K562 (cell line): ENCODE data around the gene TMEM141. TPM values are rescaled to one million over a fixed set of nuclear protein-coding genes. Genes with fewer than 3 reads are reported as not detected.

Experiments
- ATAC-seq: fragments of 200-7000 bp; cut with Tn5 transposase; 3 replicates; pipeline ENCODE4 v1.9.1; 2020; ENCODE audit warnings: moderate library complexity
- BruUV-seq: library from RNA; stranded (reverse); fragments of 400-500 nt; replicated peaks from 2 replicates; lab custom pipeline; 2021; lab: Mats Ljungman, UMichigan
- CTCF ChIA-PET: fragments of 300-600 bp; formaldehyde crosslinking; extraction: SDS; loops from one replicate; lab custom pipeline; 2021; ENCODE audit warnings: low intra/inter-chr PET ratio; lab: Yijun Ruan, JAX
- POLR2A ChIA-PET: fragments of 300-600, 350-650 bp; sonication (Branson Sonifier 250); formaldehyde crosslinking; extraction: SDS; loops from one replicate; lab custom pipeline; 2021; ENCODE audit warnings: antibody characterized with exemption, inconsistent platforms; lab: Yijun Ruan, JAX
- DNase-seq, 4 experiments: peaks; one replicate each; pipeline versions ENCODE4 v3.0.0 to v3.0.0-alpha.2; 2011 to 2018; ENCODE audit warnings: low spot score in 3 of 4, mixed read lengths in 3 of 4; ENCODE audit errors: extremely low read depth in 1 of 4
- FAIRE-seq: peaks from 2 replicates; lab custom pipeline; 2011; peaks lifted over from hg19 to GRCh38; lab: Jason Lieb, UNC
- H2AFZ ChIP-seq: 2 replicates; pipeline ENCODE4 v1.6.0; 2011; ENCODE audit warnings: low read depth, low read length, control low read depth, inconsistent platforms
- H3K27ac ChIP-seq: fragments of 200-600 bp; 3 replicates; pipeline ENCODE4 v1.8.0; 2011; ENCODE audit warnings: low read depth, mild to moderate bottlenecking, control low read depth, inconsistent platforms, low read length, moderate library complexity, mixed read lengths; ENCODE audit errors: extremely low read depth
- H3K27me3 ChIP-seq, 2 experiments: fragments of 300-600 bp in 1 of 2; 2 replicates in 1 of 2; 3 replicates in 1 of 2; pipeline versions ENCODE4 v1.6.0 to v1.8.0; 2011; ENCODE audit warnings: inconsistent platforms in 2 of 2, low read length in 2 of 2, mild to moderate bottlenecking in 1 of 2, mixed read lengths in 1 of 2, moderate library complexity in 1 of 2; ENCODE audit not compliant: control insufficient read depth in 2 of 2, insufficient read depth in 2 of 2
- H3K36me3 ChIP-seq: fragments of 300-600 bp; 3 replicates; pipeline ENCODE4 v1.8.0; 2011; ENCODE audit warnings: mild to moderate bottlenecking, low read length, inconsistent platforms; ENCODE audit not compliant: control insufficient read depth, insufficient read depth
- H3K4me1 ChIP-seq, 2 experiments: fragments of 200-600 bp in 1 of 2; replicated peaks in 1 of 2; 2 replicates in 1 of 2; 3 replicates in 1 of 2; pipeline versions ENCODE4 v1.5.1 to v1.8.0; 2011; ENCODE audit warnings: inconsistent platforms in 2 of 2, low read length in 2 of 2, mild to moderate bottlenecking in 1 of 2, mixed read lengths in 1 of 2, moderate library complexity in 1 of 2; ENCODE audit not compliant: control insufficient read depth in 2 of 2, insufficient read depth in 2 of 2
- H3K4me2 ChIP-seq: 2 replicates; pipeline ENCODE4 v1.6.1; 2011; ENCODE audit warnings: low read length, control low read depth, inconsistent platforms, mixed read lengths; ENCODE audit not compliant: insufficient read depth
- H3K4me3 ChIP-seq: fragments of 200-600 bp; sonication (generic), shearing (Covaris generic); 2 replicates; pipeline ENCODE4 v1.5.1; 2016; ENCODE audit warnings: control low read depth, inconsistent platforms
- H3K79me2 ChIP-seq: fragments of 200-600 bp; 3 replicates; pipeline ENCODE4 v1.8.0; 2011; ENCODE audit warnings: low read length, inconsistent platforms; ENCODE audit not compliant: control insufficient read depth, insufficient read depth
- H3K9ac ChIP-seq, 2 experiments: 2 replicates each; pipeline versions ENCODE4 v1.6.0 to v1.6.1; 2011; ENCODE audit warnings: low read depth in 2 of 2, low read length in 2 of 2, control low read depth in 1 of 2, inconsistent platforms in 1 of 2, mild to moderate bottlenecking in 1 of 2, mixed read lengths in 1 of 2; ENCODE audit not compliant: insufficient read depth in 1 of 2
- H3K9me1 ChIP-seq: one replicate; pipeline ENCODE4 v1.6.0; 2011; ENCODE audit warnings: inconsistent platforms, mild to moderate bottlenecking, low read length, moderate library complexity; ENCODE audit not compliant: control insufficient read depth, insufficient read depth
- H3K9me3 ChIP-seq: replicated peaks from 2 replicates; pipeline ENCODE4 v1.5.1; 2011; ENCODE audit warnings: low read depth, low read length, inconsistent platforms; ENCODE audit not compliant: control insufficient read depth, insufficient read depth
- H4K20me1 ChIP-seq: replicated peaks from 2 replicates; pipeline ENCODE4 v1.6.1; 2011; ENCODE audit warnings: low read length, inconsistent platforms, mixed read lengths; ENCODE audit not compliant: control insufficient read depth, insufficient read depth
- GTF2E2 ChIP-seq: fragments of 200-800 bp; sonication (Bioruptor generic); IDR thresholded peaks from 2 replicates; pipeline ENCODE4 v1.6.1; 2016; ENCODE audit warnings: missing genetic modification characterization, missing compliant biosample characterization
- HNRNPH1 ChIP-seq: fragments of 200-400 bp; formaldehyde crosslinking; optimal IDR thresholded peaks from 2 replicates; pipeline ENCODE3; 2017; ENCODE audit warnings: low read depth, mild to moderate bottlenecking, low read length, moderate library complexity
- HNRNPL ChIP-seq: fragments of 200-400 bp; formaldehyde crosslinking; IDR thresholded peaks from 2 replicates; pipeline ENCODE4 v1.6.1; 2017; ENCODE audit warnings: low read depth, mild to moderate bottlenecking, low read length
- PCBP1 ChIP-seq: fragments of 200-400 bp; formaldehyde crosslinking; IDR thresholded peaks from 2 replicates; pipeline ENCODE4 v1.6.1; 2018; ENCODE audit warnings: mild to moderate bottlenecking, low read depth, low read length; ENCODE audit not compliant: poor library complexity, severe bottlenecking
- POLR2G ChIP-seq: fragments of 200-400 bp; formaldehyde crosslinking; IDR thresholded peaks from 2 replicates; pipeline ENCODE4 v1.6.1; 2017; ENCODE audit warnings: low read depth, mild to moderate bottlenecking, antibody characterized with exemption, low read length, moderate library complexity
- XRCC5 ChIP-seq: fragments of 200-400 bp; formaldehyde crosslinking; IDR thresholded peaks from 2 replicates; pipeline ENCODE4 v1.6.1; 2017; ENCODE audit warnings: low read depth, mild to moderate bottlenecking, low read length
- ZBTB33 ChIP-seq: sonication (generic); formaldehyde crosslinking; IDR thresholded peaks from 2 replicates; pipeline ENCODE4 v1.8.1; 2023; ENCODE audit warnings: mild to moderate bottlenecking, missing genetic modification reagents
- WGBS: fragments of 100-300 bp; shearing (Covaris generic); methylation state at CpG from one replicate; pipeline ENCODE4 v1.1.6; 2016; ENCODE audit warnings: low coverage, mixed read lengths; ENCODE audit not compliant: insufficient coverage; ENCODE audit errors: missing lambda C conversion rate; 5-methylcytosine and 5-hydroxymethylcytosine counted together
- in situ Hi-C: fragments of 300-500 bp; cut with MboI; formaldehyde crosslinking; loops from 4 replicates; pipeline ENCODE4 v1.15.0; 2018; ENCODE audit warnings: inconsistent platforms, mixed read lengths
- intact Hi-C: fragments of 100-400 bp; cut with micrococcal nuclease; formaldehyde crosslinking; loops from 2 replicates; pipeline ENCODE4 v1.14.2; 2022
- polyA plus RNA-seq, 8 experiments: library from polyadenylated mRNA; depleted of rRNA in 4 of 8; stranded (reverse) in 5 of 8; unstranded in 3 of 8; fragments of >200 nt; fragmentation: Nextera tagmentation in 2 of 8; fragmentation: Illumina TruSeq in 1 of 8; extraction: Ambion mirVana in 2 of 8; extraction: Trizol in 1 of 8; gene quantifications; 2 replicates each; pipeline versions ENCODE4 v1.2.1 to v1.2.3, GENCODE V29; 2011 to 2014; ENCODE audit warnings: inconsistent platforms in 1 of 8, missing spikeins in 1 of 8
- total RNA-seq, 7 experiments: library from RNA; depleted of rRNA in 6 of 7; stranded (reverse); fragments of >200 nt in 6 of 7; fragmentation: Illumina TruSeq in 2 of 7; extraction: Trizol in 2 of 7; gene quantifications; 2 replicates each; pipeline versions ENCODE4 v1.2.1 to v1.2.3, GENCODE V29; 2011 to 2021; ENCODE audit warnings: low replicate concordance in 1 of 7
- TF ChIP-seq, protein P1 (sequence below), 3 experiments: fragments of 200-800 bp in 1 of 3; sonication (Bioruptor generic) in 1 of 3; sonication (generic) in 1 of 3; formaldehyde crosslinking in 1 of 3; IDR thresholded peaks; 2 replicates each; pipeline versions ENCODE4 v1.6.1 to v1.8.0; 2016 to 2022; ENCODE audit warnings: mild to moderate bottlenecking in 2 of 3, missing compliant biosample characterization in 2 of 3, missing genetic modification characterization in 2 of 3, missing genetic modification reagents in 1 of 3

The TMEM141 gene
- total and polyA plus RNA-seq, 9 of the 15 experiments (the other 6 are each of a cell fraction or from before 2014, with no cell fraction given), result 21.5 to 123 (median 74.8) TPM

DNA sequence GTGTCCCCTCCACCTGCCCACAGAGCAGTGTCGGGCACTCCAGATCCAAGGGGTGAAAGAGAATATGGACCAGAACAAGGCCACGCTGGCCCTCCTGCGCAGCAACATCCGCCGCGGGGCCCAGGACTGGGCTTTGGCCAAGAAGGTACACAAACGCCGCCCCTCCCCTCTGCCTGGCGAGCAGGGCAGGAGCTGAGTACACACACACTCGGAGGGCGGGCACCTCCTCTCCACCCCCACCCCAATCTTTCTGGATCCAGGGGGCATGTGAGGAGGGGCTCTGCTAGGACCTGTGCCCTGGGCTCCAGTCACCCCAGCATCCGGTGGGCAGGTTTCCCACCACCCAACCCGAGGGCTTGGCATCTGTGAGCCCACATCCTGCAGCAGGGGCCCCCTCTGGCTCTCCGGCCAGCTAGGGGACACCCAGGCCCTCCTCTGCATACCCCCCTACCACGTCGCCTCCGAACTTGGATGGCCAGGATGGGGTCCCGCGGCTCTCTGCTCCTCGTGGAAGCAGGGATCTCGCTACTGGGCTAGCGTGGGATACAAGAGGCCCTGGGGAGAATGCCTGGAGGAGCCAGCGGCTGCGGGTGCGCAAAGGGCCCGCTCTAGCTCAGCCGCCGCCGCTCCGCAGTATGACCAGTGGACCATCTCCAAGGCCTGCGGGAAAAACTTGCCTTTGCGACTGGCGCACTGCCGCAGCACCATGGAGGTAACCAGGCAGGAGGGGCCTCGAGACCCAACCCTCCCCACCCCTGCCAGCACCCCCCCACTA lies 8.1 kb downstream of the TMEM141 start:
- in situ Hi-C loops (loop anchor here (25.0 kb wide), 1 partner anchor 438 kb away; the partner anchor contains the start of genes CYSRT1, RNF224, SLC34A3 and TUBB4B), intact Hi-C loops (no loop called here)
- Histone ChIP-seq H3K9me3 (no peaks in the 10 kb centered on the region), H3K4me1 (peaks cover 40 to 72% of the 10 kb centered on the region in 2 experiments; a peak in 4 of 5 replicates), H3K4me3 (peak overlapping the region; percentile 33), H4K20me1 (no peaks in the 10 kb centered on the region), H3K27me3 (no peaks in the 10 kb centered on the region), H3K36me3 (no peaks in the 10 kb centered on the region), H2AFZ (peak overlapping the region; percentile 88), H3K79me2 (no peaks in the 10 kb centered on the region), H3K9me1 (no peaks in the 10 kb centered on the region), H3K27ac (no peak overlapping the region), H3K9ac (peak overlapping the region in 1 of 2 experiments; percentile 86; a peak in 2 of 4 replicates), H3K4me2 (peak overlapping the region; percentile 78)
- FAIRE-seq (no peak), DNase-seq (no peak), ATAC-seq (peak; percentile 1; the same call in 2 of the 3 replicates)
- POLR2A ChIA-PET, result no interaction called here
- WGBS, result 57% methylated on average over 26 of the region's 35 CpGs
- CTCF ChIA-PET, result no interaction called here
- TF ChIP-seq XRCC5 (0 out of 2 replicates have a peak, but pooled peaks have one; percentile 4), HNRNPL (peak; percentile 36; the same call in 1 of the 2 replicates), PCBP1 (peak; percentile 34), HNRNPH1 (no peak), GTF2E2 (tag) (no peak), POLR2G (peak; percentile 52), ZBTB33 (CRISPR knock-in tag) (peak; percentile 73)
- TF ChIP-seq, protein P1, sequence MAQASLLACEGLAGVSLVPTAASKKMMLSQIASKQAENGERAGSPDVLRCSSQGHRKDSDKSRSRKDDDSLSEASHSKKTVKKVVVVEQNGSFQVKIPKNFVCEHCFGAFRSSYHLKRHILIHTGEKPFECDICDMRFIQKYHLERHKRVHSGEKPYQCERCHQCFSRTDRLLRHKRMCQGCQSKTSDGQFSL (CRISPR knock-in tag; IDR thresholded peaks at IDR 0.05), result peak; percentile 60; the same call in 1 of the 2 replicates
- TF ChIP-seq, protein P1 (tag; IDR thresholded peaks at IDR 0.05), result no peak
- BruUV-seq, result no TSS peak
